Right lobe of liver (tissue), 4 donors: Measurements from ENCODE around the gene H1-8.

ENCODE experiments used
- POLR2A ChIP-seq: fragments of 450-650 bp; IDR thresholded peaks from one replicate; pipeline ENCODE4 v1.6.1; 2017; ENCODE audit warnings: antibody characterized with exemption, mild to moderate bottlenecking
- TF ChIP-seq, protein P1 (sequence below), 4 donors: fragments of 200-600 bp in 3 of 4; fragments of 450-650 bp in 1 of 4; IDR thresholded peaks; one replicate each; pipeline versions ENCODE4 v1.5.1 to v1.8.0; 2016 to 2022; ENCODE audit warnings: antibody characterized with exemption in 4 of 4, mild to moderate bottlenecking in 2 of 4
- donor health status: DM: no; HTN: no; CAD: no.
- donor health status: DM: no; HTN: no; CAD: no.
- donor health status: DM: no; HTN: yes; CAD: no.

DNA sequence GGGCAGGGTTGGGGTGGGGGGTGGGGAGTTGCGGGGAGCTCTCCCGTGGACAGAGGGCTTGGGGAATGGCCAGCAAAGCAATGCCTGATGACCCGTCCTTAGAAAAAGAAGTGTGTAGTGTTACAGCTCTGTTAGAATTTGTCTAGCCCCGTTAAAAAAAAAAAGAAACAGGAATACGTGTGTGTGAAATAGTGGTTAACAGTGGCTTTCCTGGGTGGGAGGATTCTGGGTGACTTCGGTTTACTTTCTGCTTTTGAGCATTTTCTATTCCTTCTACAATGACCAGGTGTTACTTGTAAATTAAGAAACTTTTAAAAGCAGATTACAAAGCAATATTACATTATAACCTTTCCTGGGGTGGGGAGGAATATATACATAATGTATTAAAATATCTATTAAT lies 25.0 kb downstream of the H1-8 start:
- TF ChIP-seq, protein P1, sequence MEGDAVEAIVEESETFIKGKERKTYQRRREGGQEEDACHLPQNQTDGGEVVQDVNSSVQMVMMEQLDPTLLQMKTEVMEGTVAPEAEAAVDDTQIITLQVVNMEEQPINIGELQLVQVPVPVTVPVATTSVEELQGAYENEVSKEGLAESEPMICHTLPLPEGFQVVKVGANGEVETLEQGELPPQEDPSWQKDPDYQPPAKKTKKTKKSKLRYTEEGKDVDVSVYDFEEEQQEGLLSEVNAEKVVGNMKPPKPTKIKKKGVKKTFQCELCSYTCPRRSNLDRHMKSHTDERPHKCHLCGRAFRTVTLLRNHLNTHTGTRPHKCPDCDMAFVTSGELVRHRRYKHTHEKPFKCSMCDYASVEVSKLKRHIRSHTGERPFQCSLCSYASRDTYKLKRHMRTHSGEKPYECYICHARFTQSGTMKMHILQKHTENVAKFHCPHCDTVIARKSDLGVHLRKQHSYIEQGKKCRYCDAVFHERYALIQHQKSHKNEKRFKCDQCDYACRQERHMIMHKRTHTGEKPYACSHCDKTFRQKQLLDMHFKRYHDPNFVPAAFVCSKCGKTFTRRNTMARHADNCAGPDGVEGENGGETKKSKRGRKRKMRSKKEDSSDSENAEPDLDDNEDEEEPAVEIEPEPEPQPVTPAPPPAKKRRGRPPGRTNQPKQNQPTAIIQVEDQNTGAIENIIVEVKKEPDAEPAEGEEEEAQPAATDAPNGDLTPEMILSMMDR (IDR thresholded peaks at IDR 0.05), result no peak
- TF ChIP-seq POLR2A, result no peak
